HCT116 (cell line): ENCODE data around the gene TACC3.

Experiments used
- SRF ChIP-seq: IDR thresholded peaks from 2 replicates; pipeline ENCODE4 v1.6.1; 2012; ENCODE audit warnings: low read depth
- YY1 ChIP-seq: IDR thresholded peaks from 2 replicates; pipeline ENCODE4 v1.6.1; 2011; ENCODE audit warnings: low read length, low read depth, moderate library complexity, mild to moderate bottlenecking; ENCODE audit not compliant: insufficient replicate concordance; ENCODE audit errors: extremely low read depth

DNA sequence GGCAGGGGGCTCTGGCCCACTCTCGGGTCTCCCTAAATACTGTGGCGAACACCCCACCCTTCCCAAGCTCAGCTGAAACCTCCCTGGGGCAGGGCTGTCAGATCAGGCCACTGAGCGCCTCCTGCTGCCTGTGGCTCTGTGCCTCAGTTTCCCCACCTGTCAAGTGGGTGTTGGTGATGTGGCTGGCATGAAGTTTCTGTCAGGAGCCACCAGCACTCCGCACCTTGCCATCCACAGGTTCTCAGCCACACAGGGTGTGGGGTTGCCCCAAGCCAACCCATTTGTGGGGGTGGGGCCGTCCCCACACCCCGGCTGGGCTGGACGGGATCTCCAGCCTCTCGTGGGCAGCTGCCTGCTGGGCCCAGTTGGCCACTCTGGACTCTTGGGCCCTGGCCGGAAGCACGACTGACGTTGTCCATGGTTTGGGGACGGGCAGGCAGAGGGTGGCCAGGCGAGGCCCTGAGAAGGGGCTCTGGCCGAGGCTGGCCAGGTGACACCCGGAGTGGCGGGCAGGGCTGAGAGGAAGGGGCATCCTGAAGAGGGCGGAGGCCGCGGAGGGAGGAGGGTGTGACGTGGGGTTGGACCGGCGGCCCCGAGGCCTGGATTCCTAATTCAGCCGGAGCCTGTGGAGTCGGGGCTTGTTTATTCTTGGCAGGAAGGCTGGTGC lies 66.2 kb downstream of the TACC3 start:
- TF ChIP-seq SRF (no peak), YY1 (no peak)
